NCI-H1930 (cell line): ENCODE results near the gene DOP1B.

Experiments used
- DNase-seq, 2 experiments: peaks; one replicate each; lab custom pipeline; 2025; lab: John Stamatoyannopoulos, UW

DOP1B gene

DNA sequence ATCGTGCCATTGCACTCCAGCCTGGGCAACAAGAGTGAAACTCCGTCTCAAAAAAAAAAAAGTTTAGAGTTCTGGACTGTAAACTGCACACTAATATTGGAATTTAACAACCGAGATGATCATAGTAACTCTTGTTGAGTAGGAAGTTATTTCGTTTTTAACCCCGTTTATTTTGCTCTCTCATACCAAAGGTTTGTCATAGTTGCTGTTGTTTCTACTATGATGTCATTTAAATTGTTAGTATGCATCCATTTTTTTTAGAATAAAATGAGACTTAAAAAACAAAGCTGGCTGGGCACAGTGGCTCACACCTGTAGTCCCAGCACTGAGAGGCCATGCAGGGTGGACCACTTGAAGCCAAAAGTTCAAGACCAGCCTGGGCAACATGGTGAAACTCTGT lies 49.3 kb downstream of the DOP1B start:
- no peak for DNase-seq
